ENCODE measurements around the gene PNMA3.
"Not testable (repeated sequence)": the region's sequence is repeated elsewhere in the genome, so short reads cannot be mapped to it uniquely, and the experiment has no call there.

The PNMA3 gene

GRCh38 chrX:153073331-153073730 lies 17.1 kb downstream of the PNMA3 start:
- not testable (repeated sequence) for H3K27me3 ChIP-seq (ENCODE audit: control insufficient read depth in 2 of 2, insufficient read depth in 2 of 2, low read length in 2 of 2); H3K27ac ChIP-seq (ENCODE audit: low read depth in 2 of 2, low read length in 2 of 2); H3K4me3 ChIP-seq (ENCODE audit: low read length in 2 of 2); H3K4me1 ChIP-seq (ENCODE audit: control insufficient read depth in 2 of 2, insufficient read depth in 2 of 2, low read length in 2 of 2); H3K36me3 ChIP-seq (ENCODE audit: control insufficient read depth in 2 of 2, insufficient read depth in 2 of 2, low read length in 2 of 2); H3K9me3 ChIP-seq (ENCODE audit: control insufficient read depth in 2 of 2, low read length in 2 of 2); H3K9ac ChIP-seq (ENCODE audit: low read depth in 1 of 2, low read length in 2 of 2)

GRCh38 chrX:153074262-153074899 lies 18.1 kb downstream of the PNMA3 start:
- H3K9me3 ChIP-seq (ENCODE audit: control insufficient read depth in 2 of 2, low read length in 2 of 2) = no peaks in the 10 kb centered on the region
- H3K4me1 ChIP-seq (ENCODE audit: control insufficient read depth in 2 of 2, insufficient read depth in 2 of 2, low read length in 2 of 2) = no peaks in the 10 kb centered on the region
- H3K9ac ChIP-seq (ENCODE audit: low read depth in 1 of 2, low read length in 2 of 2) = no peak overlapping the region
- H3K27me3 ChIP-seq (ENCODE audit: control insufficient read depth in 2 of 2, insufficient read depth in 2 of 2, low read length in 2 of 2) = no peaks in the 10 kb centered on the region
- H3K4me3 ChIP-seq (ENCODE audit: low read length in 2 of 2) = no peak overlapping the region
- H3K36me3 ChIP-seq (ENCODE audit: control insufficient read depth in 2 of 2, insufficient read depth in 2 of 2, low read length in 2 of 2) = no peaks in the 10 kb centered on the region
- no peak overlapping the region for H3K27ac ChIP-seq (ENCODE audit: low read depth in 2 of 2, low read length in 2 of 2)

GRCh38 chrX:153074935-153075334 lies 18.7 kb downstream of the PNMA3 start:
- no peaks in the 10 kb centered on the region for H3K27me3 ChIP-seq (ENCODE audit: control insufficient read depth in 2 of 2, insufficient read depth in 2 of 2, low read length in 2 of 2)
- no peak overlapping the region for H3K27ac ChIP-seq (ENCODE audit: low read depth in 2 of 2, low read length in 2 of 2)
- no peak overlapping the region for H3K9ac ChIP-seq (ENCODE audit: low read depth in 1 of 2, low read length in 2 of 2)
- no peaks in the 10 kb centered on the region for H3K4me1 ChIP-seq (ENCODE audit: control insufficient read depth in 2 of 2, insufficient read depth in 2 of 2, low read length in 2 of 2)
- H3K4me3 ChIP-seq (ENCODE audit: low read length in 2 of 2) = no peak overlapping the region
- no peaks in the 10 kb centered on the region for H3K36me3 ChIP-seq (ENCODE audit: control insufficient read depth in 2 of 2, insufficient read depth in 2 of 2, low read length in 2 of 2)
- H3K9me3 ChIP-seq (ENCODE audit: control insufficient read depth in 2 of 2, low read length in 2 of 2) = no peaks in the 10 kb centered on the region

GRCh38 chrX:153075366-153075765 lies 19.1 kb downstream of the PNMA3 start:
- no peaks in the 10 kb centered on the region for H3K36me3 ChIP-seq (ENCODE audit: control insufficient read depth in 2 of 2, insufficient read depth in 2 of 2, low read length in 2 of 2)
- H3K4me3 ChIP-seq (ENCODE audit: low read length in 2 of 2) = no peak overlapping the region
- H3K27ac ChIP-seq (ENCODE audit: low read depth in 2 of 2, low read length in 2 of 2) = no peak overlapping the region
- no peak overlapping the region for H3K9ac ChIP-seq (ENCODE audit: low read depth in 1 of 2, low read length in 2 of 2)
- H3K27me3 ChIP-seq (ENCODE audit: control insufficient read depth in 2 of 2, insufficient read depth in 2 of 2, low read length in 2 of 2) = no peaks in the 10 kb centered on the region
- H3K9me3 ChIP-seq (ENCODE audit: control insufficient read depth in 2 of 2, low read length in 2 of 2) = no peaks in the 10 kb centered on the region
- H3K4me1 ChIP-seq (ENCODE audit: control insufficient read depth in 2 of 2, insufficient read depth in 2 of 2, low read length in 2 of 2) = no peaks in the 10 kb centered on the region

- H3K4me3 ChIP-seq (ENCODE audit: low read length in 2 of 2); H3K27me3 ChIP-seq (ENCODE audit: control insufficient read depth in 2 of 2, insufficient read depth in 2 of 2, low read length in 2 of 2); H3K9me3 ChIP-seq (ENCODE audit: control insufficient read depth in 2 of 2, low read length in 2 of 2); H3K27ac ChIP-seq (ENCODE audit: low read depth in 2 of 2, low read length in 2 of 2); H3K36me3 ChIP-seq (ENCODE audit: control insufficient read depth in 2 of 2, insufficient read depth in 2 of 2, low read length in 2 of 2); H3K9ac ChIP-seq (ENCODE audit: low read depth in 1 of 2, low read length in 2 of 2); H3K4me1 ChIP-seq (ENCODE audit: control insufficient read depth in 2 of 2, insufficient read depth in 2 of 2, low read length in 2 of 2): not testable (repeated sequence)
Measured at GRCh38 chrX:153077437-153078135, 21.3 kb downstream of the PNMA3 start.

- not testable (repeated sequence) for H3K9me3 ChIP-seq (ENCODE audit: control insufficient read depth in 2 of 2, low read length in 2 of 2); H3K4me3 ChIP-seq (ENCODE audit: low read length in 2 of 2); H3K4me1 ChIP-seq (ENCODE audit: control insufficient read depth in 2 of 2, insufficient read depth in 2 of 2, low read length in 2 of 2); H3K36me3 ChIP-seq (ENCODE audit: control insufficient read depth in 2 of 2, insufficient read depth in 2 of 2, low read length in 2 of 2); H3K9ac ChIP-seq (ENCODE audit: low read depth in 1 of 2, low read length in 2 of 2); H3K27ac ChIP-seq (ENCODE audit: low read depth in 2 of 2, low read length in 2 of 2); H3K27me3 ChIP-seq (ENCODE audit: control insufficient read depth in 2 of 2, insufficient read depth in 2 of 2, low read length in 2 of 2)
Measured at GRCh38 chrX:153083238-153083923, 27.1 kb downstream of the PNMA3 start.

- Histone ChIP-seq H3K9me3 (ENCODE audit: control insufficient read depth in 2 of 2, low read length in 2 of 2) (peaks cover 0 to 3% of the 10 kb centered on the region in 2 donors), H3K4me1 (ENCODE audit: control insufficient read depth in 2 of 2, insufficient read depth in 2 of 2, low read length in 2 of 2) (no peaks in the 10 kb centered on the region), H3K27ac (ENCODE audit: low read depth in 2 of 2, low read length in 2 of 2) (no peak overlapping the region), H3K9ac (ENCODE audit: low read depth in 1 of 2, low read length in 2 of 2) (no peak overlapping the region), H3K27me3 (ENCODE audit: control insufficient read depth in 2 of 2, insufficient read depth in 2 of 2, low read length in 2 of 2) (peaks cover 0 to 10% of the 10 kb centered on the region in 2 donors), H3K4me3 (ENCODE audit: low read length in 2 of 2) (no peak overlapping the region), H3K36me3 (ENCODE audit: control insufficient read depth in 2 of 2, insufficient read depth in 2 of 2, low read length in 2 of 2) (no peaks in the 10 kb centered on the region)
Measured at GRCh38 chrX:153102418-153102817, 46.1 kb downstream of the PNMA3 start.

GRCh38 chrX:153104959-153105358 lies 48.7 kb downstream of the PNMA3 start:
- H3K4me3 ChIP-seq (ENCODE audit: low read length in 2 of 2); H3K27ac ChIP-seq (ENCODE audit: low read depth in 2 of 2, low read length in 2 of 2); H3K9ac ChIP-seq (ENCODE audit: low read depth in 1 of 2, low read length in 2 of 2); H3K4me1 ChIP-seq (ENCODE audit: control insufficient read depth in 2 of 2, insufficient read depth in 2 of 2, low read length in 2 of 2); H3K36me3 ChIP-seq (ENCODE audit: control insufficient read depth in 2 of 2, insufficient read depth in 2 of 2, low read length in 2 of 2); H3K9me3 ChIP-seq (ENCODE audit: control insufficient read depth in 2 of 2, low read length in 2 of 2): not testable (repeated sequence)
- peaks cover 0 to 10% of the 10 kb centered on the region in 2 donors for H3K27me3 ChIP-seq (ENCODE audit: control insufficient read depth in 2 of 2, insufficient read depth in 2 of 2, low read length in 2 of 2)

- H3K9ac ChIP-seq (ENCODE audit: low read depth in 1 of 2, low read length in 2 of 2); H3K27ac ChIP-seq (ENCODE audit: low read depth in 2 of 2, low read length in 2 of 2); H3K4me3 ChIP-seq (ENCODE audit: low read length in 2 of 2); H3K9me3 ChIP-seq (ENCODE audit: control insufficient read depth in 2 of 2, low read length in 2 of 2); H3K36me3 ChIP-seq (ENCODE audit: control insufficient read depth in 2 of 2, insufficient read depth in 2 of 2, low read length in 2 of 2); H3K4me1 ChIP-seq (ENCODE audit: control insufficient read depth in 2 of 2, insufficient read depth in 2 of 2, low read length in 2 of 2): not testable (repeated sequence)
- peaks cover 0 to 10% of the 10 kb centered on the region in 2 donors for H3K27me3 ChIP-seq (ENCODE audit: control insufficient read depth in 2 of 2, insufficient read depth in 2 of 2, low read length in 2 of 2)
Measured at GRCh38 chrX:153106092-153106801, 50.0 kb downstream of the PNMA3 start.
